IMR-90 (cell line): Measurements from ENCODE around the gene SPATA31D1. TPM values are rescaled to one million over a fixed set of nuclear protein-coding genes. Genes with fewer than 3 reads are reported as not detected.
"Not testable (repeated sequence)": the region's sequence is repeated elsewhere in the genome, so short reads cannot be mapped to it uniquely, and the experiment has no call there.

Experiments used
- ATAC-seq: fragments of 200-7000 bp; cut with Tn5 transposase; 2 replicates; pipeline ENCODE4 v1.9.1; 2020; ENCODE audit warnings: low read depth, mild to moderate bottlenecking, moderate library complexity
- BruUV-seq: library from RNA; stranded (reverse); fragments of 400-500 nt; replicated peaks from 2 replicates; lab custom pipeline; 2021; lab: Mats Ljungman, UMichigan
- CTCF ChIA-PET: fragments of 300-600 bp; formaldehyde crosslinking; extraction: SDS; loops from one replicate; lab custom pipeline; 2021; ENCODE audit warnings: antibody characterized with exemption; lab: Yijun Ruan, JAX
- POLR2A ChIA-PET: fragments of 300-600 bp; sonication (Branson Sonifier 250); formaldehyde crosslinking; loops from one replicate; lab custom pipeline; 2022; ENCODE audit warnings: antibody characterized with exemption; ENCODE audit not compliant: unreplicated experiment; lab: Charles Lee
- DNase-seq: peaks from one replicate; pipeline ENCODE4 v3.0.0; 2013
- H2AFZ ChIP-seq: replicated peaks from 2 replicates; pipeline ENCODE3; 2013; ENCODE audit warnings: low read length, mild to moderate bottlenecking; ENCODE audit not compliant: poor library complexity
- H2AK5ac ChIP-seq: 2 replicates; pipeline ENCODE4 v1.6.1; 2013; ENCODE audit warnings: low read depth, low read length, inconsistent platforms
- H2AK9ac ChIP-seq: replicated peaks from 2 replicates; pipeline ENCODE3; 2013; ENCODE audit warnings: mild to moderate bottlenecking, low read depth, low read length, moderate library complexity; ENCODE audit not compliant: poor library complexity
- H2BK120ac ChIP-seq: 2 replicates; pipeline ENCODE4 v1.6.1; 2013; ENCODE audit warnings: low read depth, low read length, inconsistent platforms
- H2BK15ac ChIP-seq: 3 replicates; pipeline ENCODE4 v1.6.1; 2013; ENCODE audit warnings: low read depth, low read length, inconsistent platforms
- H2BK20ac ChIP-seq: 2 replicates; pipeline ENCODE4 v1.6.1; 2013; ENCODE audit warnings: low read depth, mild to moderate bottlenecking, inconsistent platforms, low read length, moderate library complexity
- H2BK5ac ChIP-seq: 2 replicates; pipeline ENCODE4 v1.6.1; 2013; ENCODE audit warnings: mild to moderate bottlenecking, low read depth, low read length, inconsistent platforms; ENCODE audit not compliant: poor library complexity, severe bottlenecking
- H3K14ac ChIP-seq: replicated peaks from 2 replicates; pipeline ENCODE4 v1.6.1; 2013; ENCODE audit warnings: low read depth, low read length, inconsistent platforms
- H3K18ac ChIP-seq: 2 replicates; pipeline ENCODE4 v1.6.1; 2013; ENCODE audit warnings: low read depth, low read length, control low read depth
- H3K23ac ChIP-seq: 2 replicates; pipeline ENCODE4 v1.6.1; 2013; ENCODE audit warnings: low read depth, low read length, inconsistent platforms
- H3K27ac ChIP-seq: 2 replicates; pipeline ENCODE4 v1.5.1; 2013; ENCODE audit warnings: mild to moderate bottlenecking, control low read depth, low read length; ENCODE audit not compliant: insufficient read depth
- H3K27me3 ChIP-seq: 2 replicates; pipeline ENCODE4 v1.6.1; 2013; ENCODE audit warnings: low read length; ENCODE audit not compliant: control insufficient read depth, insufficient read depth
- H3K36me3 ChIP-seq: 2 replicates; pipeline ENCODE4 v1.6.1; 2013; ENCODE audit warnings: low read length, mixed read lengths; ENCODE audit not compliant: control insufficient read depth, insufficient read depth
- H3K4ac ChIP-seq: 2 replicates; pipeline ENCODE4 v1.6.1; 2013; ENCODE audit warnings: low read depth, low read length, inconsistent platforms
- H3K4me1 ChIP-seq: 2 replicates; pipeline ENCODE4 v1.6.1; 2013; ENCODE audit warnings: low read length, mixed read lengths; ENCODE audit not compliant: control insufficient read depth, insufficient read depth
- H3K4me2 ChIP-seq: 2 replicates; pipeline ENCODE4 v1.6.1; 2013; ENCODE audit warnings: low read depth, mild to moderate bottlenecking, control low read depth, low read length, moderate library complexity
- H3K4me3 ChIP-seq: 2 replicates; pipeline ENCODE4 v1.5.1; 2013; ENCODE audit warnings: low read depth, mild to moderate bottlenecking, control low read depth, low read length, moderate library complexity; ENCODE audit not compliant: insufficient read depth
- H3K56ac ChIP-seq: 2 replicates; pipeline ENCODE4 v1.6.1; 2013; ENCODE audit warnings: low read length, inconsistent platforms; ENCODE audit not compliant: insufficient read depth; ENCODE audit errors: extremely low read depth
- H3K79me1 ChIP-seq, 2 experiments: 2 replicates each; pipeline ENCODE4 v1.6.1; 2013; ENCODE audit warnings: low read length in 2 of 2, inconsistent platforms in 1 of 2, low read depth in 1 of 2
- H3K9ac ChIP-seq: 2 replicates; pipeline ENCODE4 v1.6.1; 2013; ENCODE audit warnings: low read depth, low read length, control low read depth
- H3K9me1 ChIP-seq: 2 replicates; pipeline ENCODE4 v1.6.1; 2013; ENCODE audit warnings: low read length, inconsistent platforms; ENCODE audit not compliant: insufficient read depth
- H3K9me3 ChIP-seq: 2 replicates; pipeline ENCODE4 v1.6.1; 2013; ENCODE audit warnings: low read length; ENCODE audit not compliant: control insufficient read depth, insufficient read depth
- H4K20me1 ChIP-seq: 2 replicates; pipeline ENCODE4 v1.6.1; 2013; ENCODE audit warnings: low read length, inconsistent platforms; ENCODE audit not compliant: insufficient read depth
- H4K5ac ChIP-seq: 2 replicates; pipeline ENCODE4 v1.6.1; 2013; ENCODE audit warnings: mild to moderate bottlenecking, low read depth, low read length, control low read depth
- H4K8ac ChIP-seq, 2 experiments: 2 replicates each; pipeline ENCODE4 v1.6.1; 2013; ENCODE audit warnings: low read depth in 2 of 2, low read length in 2 of 2, control low read depth in 1 of 2, inconsistent platforms in 1 of 2
- H4K91ac ChIP-seq: 2 replicates; pipeline ENCODE4 v1.6.1; 2013; ENCODE audit warnings: low read depth, low read length, inconsistent platforms; ENCODE audit not compliant: insufficient read depth
- WGBS, 2 experiments: methylation state at CpG; one replicate each; pipeline versions ENCODE4 v1.1.5 to v1.1.7; 2013; ENCODE audit warnings: missing lambda C conversion rate in 2 of 2; ENCODE audit not compliant: insufficient read length in 1 of 2; ENCODE audit errors: extremely low coverage in 2 of 2; 5-methylcytosine and 5-hydroxymethylcytosine counted together
- dilution Hi-C: fragments of 300-500 bp; cut with HindIII; formaldehyde crosslinking; loops from one replicate; pipeline ENCODE4 v1.14.3; 2018; ENCODE audit warnings: low sequenced_read_pairs; ENCODE audit not compliant: unreplicated experiment
- in situ Hi-C: fragments of 300-500 bp; cut with MboI; formaldehyde crosslinking; loops from 3 replicates; pipeline ENCODE4 v1.14.3; 2019; ENCODE audit warnings: low sequenced_read_pairs, inconsistent platforms, mixed read lengths
- intact Hi-C: fragments of 100-400 bp; cut with micrococcal nuclease; formaldehyde crosslinking; loops from 2 replicates; pipeline ENCODE4 v1.10.0; 2022
- polyA plus RNA-seq, 3 experiments: library from polyadenylated mRNA; depleted of rRNA; stranded (reverse); fragments of >200 nt; gene quantifications; 2 replicates each; pipeline ENCODE4 v1.2.3, GENCODE V29; 2012; ENCODE audit warnings: low replicate concordance in 1 of 3
- total RNA-seq: library from RNA; depleted of rRNA; stranded (reverse); fragments of >200 nt; gene quantifications from 2 replicates; pipeline ENCODE4 v1.2.3, GENCODE V29; 2012

SPATA31D1 gene
- total and polyA plus RNA-seq, 2 of the 4 experiments (the other 2 are of a cell fraction) = not detected

GRCh38 chr9:81948650-81949049 is 39.9 kb upstream of the SPATA31D1 start:
- H3K14ac ChIP-seq, H2AFZ ChIP-seq, H3K36me3 ChIP-seq, H3K56ac ChIP-seq, DNase-seq, H3K9me1 ChIP-seq, H4K5ac ChIP-seq, H3K18ac ChIP-seq, H3K4ac ChIP-seq, H2AK5ac ChIP-seq, H4K91ac ChIP-seq, H2BK5ac ChIP-seq, H3K4me3 ChIP-seq, H3K4me1 ChIP-seq, H2BK120ac ChIP-seq, H2BK15ac ChIP-seq, H4K8ac ChIP-seq, POLR2A ChIA-PET, H3K9ac ChIP-seq, H3K27ac ChIP-seq, ATAC-seq, in situ Hi-C loops, H4K20me1 ChIP-seq, intact Hi-C loops, H2BK20ac ChIP-seq, H3K23ac ChIP-seq, H3K9me3 ChIP-seq, BruUV-seq, dilution Hi-C loops, H3K4me2 ChIP-seq, H2AK9ac ChIP-seq, H3K79me1 ChIP-seq: not testable (repeated sequence)
- CTCF ChIA-PET = interaction anchor here (0.6 kb wide), 1 partner anchor 600 kb away, joined by 4 read pairs; no protein-coding TSS in a partner anchor
- WGBS, 2 experiments = no CpG with 5 or more reads among the region's 3 CpGs
- H3K27me3 ChIP-seq = peaks cover 13% of the 10 kb centered on the region
